HG02571 (cell line): Measurements from ENCODE around the gene GPR21.

Source experiments
- ATAC-seq: cut with Tn5 transposase; IDR thresholded peaks from one replicate; pipeline ENCODE4 v1.9.1; 2021; ENCODE audit warnings: mild to moderate bottlenecking, moderate library complexity; ENCODE audit not compliant: unreplicated experiment

Gene GPR21

GRCh38 chr9:123033352-123033751 is at the start of gene GPR21:
GPR21 (plus strand) TSS chr9:123033667; CDS start chr9:123034567, 900 bp downstream.
- ATAC-seq = no peak

- ATAC-seq = no peak
These were observed 47.5 kb upstream of the GPR21 start for GRCh38 chr9:122986010-122986409.

GRCh38 chr9:122988141-122988540 is 45.3 kb upstream of the GPR21 start:
- ATAC-seq = no peak

GRCh38 chr9:122988920-122989621 is 44.4 kb upstream of the GPR21 start:
- ATAC-seq = peak; percentile 87

- ATAC-seq = no peak
These were observed 42.1 kb upstream of the GPR21 start for GRCh38 chr9:122991370-122991830.

GRCh38 chr9:122996586-122996985 is 36.9 kb upstream of the GPR21 start:
- no peak for ATAC-seq

- no peak for ATAC-seq
These were observed 35.0 kb upstream of the GPR21 start for GRCh38 chr9:122998448-122998847.

- no peak for ATAC-seq
These were observed 32.9 kb upstream of the GPR21 start for GRCh38 chr9:123000371-123001068.

GRCh38 chr9:123002754-123003153 is 30.7 kb upstream of the GPR21 start:
- no peak for ATAC-seq

GRCh38 chr9:123003466-123003865 is 30.0 kb upstream of the GPR21 start:
- ATAC-seq = no peak

GRCh38 chr9:123005964-123006363 is 27.5 kb upstream of the GPR21 start:
- no peak for ATAC-seq

GRCh38 chr9:123007269-123007668 is 26.2 kb upstream of the GPR21 start:
- ATAC-seq = no peak

- no peak for ATAC-seq
These were observed 24.6 kb upstream of the GPR21 start for GRCh38 chr9:123008909-123009308.

GRCh38 chr9:123011380-123011779 is 22.1 kb upstream of the GPR21 start:
- no peak for ATAC-seq

GRCh38 chr9:123011878-123012528 is 21.5 kb upstream of the GPR21 start:
- ATAC-seq = no peak

GRCh38 chr9:123016631-123017030 is 16.8 kb upstream of the GPR21 start:
- ATAC-seq = no peak

GRCh38 chr9:123020796-123021195 is 12.7 kb upstream of the GPR21 start:
- no peak for ATAC-seq

GRCh38 chr9:123026425-123026824 is 7.0 kb upstream of the GPR21 start:
- ATAC-seq = no peak

- ATAC-seq = no peak
These were observed 6.0 kb upstream of the GPR21 start for GRCh38 chr9:123027517-123027916.

GRCh38 chr9:123028136-123028535 is 5.3 kb upstream of the GPR21 start:
- no peak for ATAC-seq

GRCh38 chr9:123028973-123029372 is 4.5 kb upstream of the GPR21 start:
- ATAC-seq = no peak

GRCh38 chr9:123031963-123032362 is 1.5 kb upstream of the GPR21 start:
- no peak for ATAC-seq
